ENCODE measurements around the gene CRACDL. TPM values are rescaled to one million over a fixed set of nuclear protein-coding genes. Genes with fewer than 3 reads are reported as not detected.

Gene CRACDL
- total and polyA plus RNA-seq, 2 of the 13 experiments (the other 11 are each of a cell fraction or from before 2014, with no cell fraction given), result 0.15 to 0.26 TPM

GRCh38 chr2:98935111-98935770, 784 bp downstream of the CRACDL start:
- H3K9me3 ChIP-seq (ENCODE audit: low read length), result no peaks in the 10 kb centered on the region
- no peak overlapping the region for H3K9ac ChIP-seq (ENCODE audit: insufficient read depth, low read depth, low read length)
- no peaks in the 10 kb centered on the region for H4K20me1 ChIP-seq (ENCODE audit: insufficient read depth, low read length)
- H2AFZ ChIP-seq (ENCODE audit: low read length), result no peak overlapping the region
- 19% methylated on average over 12 of the region's 19 CpGs for WGBS (ENCODE audit: low lambda C conversion rate)
- DNase-seq (ENCODE audit: low spot score) (no peak), ATAC-seq (peak; percentile 7), FAIRE-seq (no peak)
- H3K27ac ChIP-seq (ENCODE audit: extremely low read length, insufficient read depth, low read length), result no peak overlapping the region
- no TSS peak for BruUV-seq (replicated peaks)
- in situ Hi-C loops (cut with HindIII; ENCODE audit: extremely low pct_ligation_motif_present, low pct_unique_long_range_greater_than_20kb) (no loop called here), intact Hi-C loops (cut with micrococcal nuclease; ENCODE audit: unreplicated experiment) (no loop called here)
- ChIA-PET CTCF (ENCODE audit: low intra/inter-chr PET ratio, low total read pairs) (no interaction called here), POLR2A (no interaction called here)
- peak; percentile 89; the same call in 1 of the 2 replicates for TF ChIP-seq EZH2 (conservative IDR thresholded peaks at IDR 0.05; ENCODE audit: low read depth, low read length)
- 0 out of 2 replicates have a peak, but pooled peaks have one; percentile 14 for TF ChIP-seq ZNF800 (CRISPR knock-in tag; IDR thresholded peaks at IDR 0.05)
- TF ChIP-seq CBX2 (IDR thresholded peaks at IDR 0.05; ENCODE audit: low read depth, low read length), result 0 out of 2 replicates have a peak, but pooled peaks have one; percentile 70
- TF ChIP-seq CBX2 (CRISPR knock-in tag; IDR thresholded peaks at IDR 0.05; ENCODE audit: low read depth), result no peak
- 0 out of 2 replicates have a peak, but pooled peaks have one; percentile 25 for TF ChIP-seq ZNF777 (CRISPR knock-in tag; IDR thresholded peaks at IDR 0.05)
- no peak for TF ChIP-seq ZNF773 (CRISPR knock-in tag; IDR thresholded peaks at IDR 0.05; ENCODE audit: borderline replicate concordance)
- peaks cover 12% of the 10 kb centered on the region for H3K4me1 ChIP-seq (ENCODE audit: insufficient read depth, low read length)
- H3K27me3 ChIP-seq (ENCODE audit: control insufficient read depth in 1 of 2, insufficient read depth in 2 of 2, low read length in 2 of 2), result peaks cover 7 to 72% of the 10 kb centered on the region in 2 experiments; a peak in 4 of 5 replicates
- H3K4me2 ChIP-seq (ENCODE audit: low read depth, low read length), result peak overlapping the region; percentile 71
- H3K36me3 ChIP-seq (replicated peaks in 1 of 2; ENCODE audit: control insufficient read depth in 1 of 2, insufficient read depth in 2 of 2, low read length in 2 of 2), result no peaks in the 10 kb centered on the region
- H3K4me3 ChIP-seq (replicated peaks in 1 of 3; ENCODE audit: insufficient read depth in 1 of 3, low read depth in 2 of 3, low read length in 3 of 3), result peak overlapping the region; percentile 37 to 62 (median 40); a peak in 3 of 6 replicates
- H3K79me2 ChIP-seq (ENCODE audit: insufficient read depth, low read length), result no peaks in the 10 kb centered on the region
